Activated CD8-positive, alpha-beta T cell treated with anti-CD3 and anti-CD28 coated beads for 36 hours (primary cell): ENCODE data around the gene TRAPPC5. TPM values are rescaled to one million over a fixed set of nuclear protein-coding genes. Genes with fewer than 3 reads are reported as not detected.

ENCODE experiments used
- ATAC-seq: fragments of 200-7000 bp; cut with Tn5 transposase; one replicate; pipeline ENCODE4 v1.10.0; 2021; ENCODE audit warnings: mild to moderate bottlenecking, moderate library complexity
- CTCF ChIA-PET: fragments of 350-600 bp; sonication (Branson Sonifier 250); formaldehyde crosslinking; loops from one replicate; lab custom pipeline; 2021; ENCODE audit warnings: antibody characterized with exemption; lab: Charles Lee
- POLR2A ChIA-PET: fragments of 350-600 bp; sonication (Branson Sonifier 250); formaldehyde crosslinking; loops from one replicate; lab custom pipeline; 2021; ENCODE audit warnings: antibody characterized with exemption; lab: Charles Lee
- DNase-seq: peaks from one replicate; pipeline ENCODE4 v3.0.0-alpha.2; 2020
- H3K27ac Mint-ChIP-seq: one replicate; pipeline ENCODE4 v1.8.0; 2021; ENCODE audit warnings: mild to moderate bottlenecking, mixed read lengths
- H3K27me3 Mint-ChIP-seq: one replicate; pipeline ENCODE4 v1.8.0; 2021; ENCODE audit warnings: mixed read lengths
- H3K36me3 Mint-ChIP-seq: one replicate; pipeline ENCODE4 v1.8.0; 2021; ENCODE audit warnings: low read depth, mixed read lengths
- H3K4me1 Mint-ChIP-seq: one replicate; pipeline ENCODE4 v1.8.0; 2021; ENCODE audit warnings: low read depth, mixed read lengths
- H3K4me3 Mint-ChIP-seq: one replicate; pipeline ENCODE4 v1.8.0; 2021; ENCODE audit warnings: mild to moderate bottlenecking, moderate library complexity, mixed read lengths
- H3K9me3 Mint-ChIP-seq: one replicate; pipeline ENCODE4 v1.8.0; 2021; ENCODE audit warnings: mixed read lengths
- CTCF ChIP-seq: fragments of 200-600 bp; IDR thresholded peaks from one replicate; pipeline ENCODE4 v1.8.0; 2022; ENCODE audit warnings: antibody characterized with exemption, mild to moderate bottlenecking
- intact Hi-C: fragments of 100-400 bp; cut with micrococcal nuclease; formaldehyde crosslinking; loops from one replicate; pipeline ENCODE4 v1.10.0; 2022
- total RNA-seq, 2 experiments: library from RNA; stranded (reverse); gene quantifications; one replicate each; pipeline ENCODE4 v1.2.3, GENCODE V29; 2021

TRAPPC5 gene
- total RNA-seq, 2 experiments from 2014 or later: 85.0 to 85.9 TPM

DNA sequence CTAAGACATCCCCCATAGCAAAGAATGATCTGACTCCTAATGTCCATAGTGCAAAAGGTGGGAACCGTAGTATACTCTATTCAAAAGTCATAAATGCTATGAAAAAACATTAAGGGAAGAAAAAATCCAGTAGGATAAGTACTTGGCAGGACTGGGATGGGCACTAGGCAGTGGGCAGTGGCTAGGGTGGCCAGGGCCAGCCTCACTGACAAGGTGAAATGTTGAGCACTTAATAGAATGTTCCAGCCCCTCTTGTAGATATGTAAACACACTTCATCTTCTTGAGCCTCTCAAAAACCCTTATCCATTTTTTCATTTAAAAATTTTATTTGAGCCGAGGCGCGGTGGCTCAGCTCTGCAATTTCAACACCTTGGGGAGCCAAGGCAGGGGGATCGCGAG lies 52.7 kb downstream of the TRAPPC5 start:
- ChIA-PET CTCF (no interaction called here), POLR2A (no interaction called here)
- intact Hi-C loops: no loop called here
- Mint-ChIP-seq H3K9me3 (no peaks in the 10 kb centered on the region), H3K36me3 (no peaks in the 10 kb centered on the region), H3K4me1 (peaks cover 11% of the 10 kb centered on the region), H3K4me3 (no peak overlapping the region), H3K27ac (no peak overlapping the region), H3K27me3 (peaks cover 29% of the 10 kb centered on the region)
- no peak for TF ChIP-seq CTCF
- ATAC-seq: no peak
- DNase-seq: no peak

- ChIA-PET CTCF (no interaction called here), POLR2A (no interaction called here)
- Mint-ChIP-seq H3K4me1 (peaks cover 11% of the 10 kb centered on the region), H3K4me3 (no peak overlapping the region), H3K27me3 (peaks cover 17% of the 10 kb centered on the region), H3K36me3 (no peaks in the 10 kb centered on the region), H3K27ac (no peak overlapping the region), H3K9me3 (no peaks in the 10 kb centered on the region)
- no peak for DNase-seq
- no peak for ATAC-seq
- intact Hi-C loops: no loop called here
- no peak for TF ChIP-seq CTCF
Measured at GRCh38 chr19:7734220-7735203, 53.9 kb downstream of the TRAPPC5 start.

DNA sequence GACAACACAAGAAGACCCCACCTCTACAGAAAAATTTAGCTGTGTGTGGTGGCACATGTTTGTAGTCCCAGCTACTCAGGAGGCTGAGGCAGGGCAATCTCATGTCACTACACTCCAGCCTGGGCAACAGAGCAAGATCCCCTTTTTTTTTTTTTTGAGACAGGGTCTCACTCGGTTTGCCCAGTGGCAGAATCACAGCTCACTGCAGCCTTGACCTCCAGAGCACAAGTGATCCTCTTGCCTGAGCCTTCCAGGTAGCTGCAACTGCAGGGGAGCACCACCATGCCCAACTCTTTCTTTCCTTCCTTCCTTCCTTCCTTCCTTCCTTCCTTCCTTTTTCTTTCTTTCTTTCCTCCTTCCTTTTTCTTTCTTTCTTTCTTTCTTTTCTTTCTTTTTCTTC lies 55.5 kb downstream of the TRAPPC5 start:
- TF ChIP-seq CTCF: no peak
- ATAC-seq (no peak), DNase-seq (no peak)
- no peak overlapping the region for H3K4me3 Mint-ChIP-seq
- POLR2A ChIA-PET: interaction anchor here (0.7 kb wide), 1 partner anchor 37 kb away, joined by 3 read pairs; no protein-coding TSS in a partner anchor
- H3K27ac Mint-ChIP-seq: no peak overlapping the region
- intact Hi-C loops: no loop called here
- H3K27me3 Mint-ChIP-seq: peaks cover 13% of the 10 kb centered on the region
- no peaks in the 10 kb centered on the region for H3K9me3 Mint-ChIP-seq
- no peaks in the 10 kb centered on the region for H3K36me3 Mint-ChIP-seq
- CTCF ChIA-PET: interaction anchor here (0.5 to 1.7 kb wide), 2 partner anchors 15 to 55 kb away, joined by 3 to 6 read pairs; partner anchors contain the start of gene TRAPPC5
- peaks cover 3% of the 10 kb centered on the region for H3K4me1 Mint-ChIP-seq

DNA sequence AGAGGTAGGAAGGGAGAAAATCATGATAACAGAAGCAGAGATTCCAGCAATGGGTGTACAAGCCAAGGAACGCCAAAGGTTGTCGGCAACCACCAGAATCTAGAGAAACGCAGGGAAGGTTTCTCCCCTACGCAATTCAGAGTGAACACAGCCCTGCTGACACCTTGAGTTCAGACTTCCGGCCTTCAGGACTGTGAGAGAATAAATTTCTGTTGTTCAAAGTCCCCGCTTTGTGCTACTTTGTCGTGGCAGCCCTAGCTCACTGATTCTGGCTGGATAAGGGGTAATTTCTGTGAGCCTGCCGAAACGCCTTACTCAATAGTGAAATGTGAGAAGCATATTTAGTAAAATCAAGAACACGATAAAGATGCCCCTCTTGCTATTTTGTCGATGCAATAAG lies 56.6 kb downstream of the TRAPPC5 start:
- ATAC-seq: no peak
- TF ChIP-seq CTCF: no peak

More for the DNA sequence above, 56.6 kb downstream of the TRAPPC5 start:
- Mint-ChIP-seq H3K36me3 (no peaks in the 10 kb centered on the region), H3K4me1 (peaks cover 3% of the 10 kb centered on the region), H3K27ac (no peak overlapping the region), H3K27me3 (peaks cover 12% of the 10 kb centered on the region), H3K9me3 (no peaks in the 10 kb centered on the region), H3K4me3 (no peak overlapping the region)
- POLR2A ChIA-PET: interaction anchor here (0.6 kb wide), 1 partner anchor 41 kb away, joined by 3 read pairs; no protein-coding TSS in a partner anchor
- CTCF ChIA-PET: no interaction called here
- intact Hi-C loops: no loop called here
- DNase-seq: no peak

Other genes with a start within 250 kb of the TRAPPC5 start
- gene PEX11G, start 191.8 kb upstream of the TRAPPC5 start, total RNA-seq: 1 to 10 TPM; 1.4 to 1.5 TPM
- gene ZNF358, start 164.7 kb upstream of the TRAPPC5 start, total RNA-seq: 1 to 10 TPM; 4.8 to 6.5 TPM
- 1 to 10 TPM; 7.9 to 9.2 TPM for gene MCOLN1, start 158.2 kb upstream of the TRAPPC5 start, total RNA-seq
- gene PNPLA6, start 145.1 kb upstream of the TRAPPC5 start, total RNA-seq: 10 to 100 TPM; 79.2 to 90.3 TPM
- gene CAMSAP3, start 85.0 kb upstream of the TRAPPC5 start, total RNA-seq: under 1 TPM; 0.25 to 0.63 TPM
- 10 to 100 TPM; 50.7 to 54.1 TPM for gene XAB2, start 51.3 kb upstream of the TRAPPC5 start, total RNA-seq
- gene PET100, start 51.0 kb upstream of the TRAPPC5 start, total RNA-seq: 10 to 100 TPM; 71.8 to 83.3 TPM
- 1 to 10 TPM; 4.0 to 4.8 TPM for gene PCP2, start 47.1 kb upstream of the TRAPPC5 start, total RNA-seq
- gene STXBP2, start 43.7 kb upstream of the TRAPPC5 start, total RNA-seq: 10 to 100 TPM; 96.4 to 99.2 TPM
- not detected for gene RETN, start 11.8 kb upstream of the TRAPPC5 start, total RNA-seq
- gene MCEMP1, start 3.7 kb upstream of the TRAPPC5 start, total RNA-seq: not detected
- gene FCER2, start 21.3 kb downstream of the TRAPPC5 start, total RNA-seq: 1 to 10 TPM; 3.0 to 3.7 TPM
- gene CLEC4G, start 51.3 kb downstream of the TRAPPC5 start, total RNA-seq: not detected
- not detected for gene CD209, start 66.7 kb downstream of the TRAPPC5 start, total RNA-seq
- not detected for gene CLEC4M, start 82.4 kb downstream of the TRAPPC5 start, total RNA-seq
- gene EVI5L, start 149.4 kb downstream of the TRAPPC5 start, total RNA-seq: 1 to 10 TPM; 3.4 to 3.9 TPM
- under 1 TPM in 1 of 2 experiments, not detected in 1; 0.20 TPM for gene PRR36, start 193.6 kb downstream of the TRAPPC5 start, total RNA-seq
- gene LRRC8E, start 207.7 kb downstream of the TRAPPC5 start, total RNA-seq: not detected
- gene MAP2K7, start 223.0 kb downstream of the TRAPPC5 start, total RNA-seq: 10 to 100 TPM; 36.8 to 37.0 TPM
- 1 to 10 TPM; 5.1 to 5.9 TPM for gene TGFBR3L, start 234.0 kb downstream of the TRAPPC5 start, total RNA-seq
- gene SNAPC2, start 239.5 kb downstream of the TRAPPC5 start, total RNA-seq: 10 to 100 TPM; 16.0 to 18.2 TPM
- under 1 TPM; 0.74 to 0.87 TPM for gene CTXN1, start 245.3 kb downstream of the TRAPPC5 start, total RNA-seq